HL-60/S4 treated with phorbol 12-myristate 13-acetate at 8.2 ng/mL for 4 days and 3 days (cell line): ENCODE measurements around the gene SLC25A20.
"Not testable (repeated sequence)": the region's sequence is repeated elsewhere in the genome, so short reads cannot be mapped to it uniquely, and the experiment has no call there.

ENCODE experiments used
- in situ Hi-C: fragments of 300-500 bp; cut with MboI; formaldehyde crosslinking; loops from 2 replicates; pipeline ENCODE4 v1.15.0; 2022; ENCODE audit warnings: low sequenced_read_pairs

The SLC25A20 gene, protein sequence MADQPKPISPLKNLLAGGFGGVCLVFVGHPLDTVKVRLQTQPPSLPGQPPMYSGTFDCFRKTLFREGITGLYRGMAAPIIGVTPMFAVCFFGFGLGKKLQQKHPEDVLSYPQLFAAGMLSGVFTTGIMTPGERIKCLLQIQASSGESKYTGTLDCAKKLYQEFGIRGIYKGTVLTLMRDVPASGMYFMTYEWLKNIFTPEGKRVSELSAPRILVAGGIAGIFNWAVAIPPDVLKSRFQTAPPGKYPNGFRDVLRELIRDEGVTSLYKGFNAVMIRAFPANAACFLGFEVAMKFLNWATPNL

DNA sequence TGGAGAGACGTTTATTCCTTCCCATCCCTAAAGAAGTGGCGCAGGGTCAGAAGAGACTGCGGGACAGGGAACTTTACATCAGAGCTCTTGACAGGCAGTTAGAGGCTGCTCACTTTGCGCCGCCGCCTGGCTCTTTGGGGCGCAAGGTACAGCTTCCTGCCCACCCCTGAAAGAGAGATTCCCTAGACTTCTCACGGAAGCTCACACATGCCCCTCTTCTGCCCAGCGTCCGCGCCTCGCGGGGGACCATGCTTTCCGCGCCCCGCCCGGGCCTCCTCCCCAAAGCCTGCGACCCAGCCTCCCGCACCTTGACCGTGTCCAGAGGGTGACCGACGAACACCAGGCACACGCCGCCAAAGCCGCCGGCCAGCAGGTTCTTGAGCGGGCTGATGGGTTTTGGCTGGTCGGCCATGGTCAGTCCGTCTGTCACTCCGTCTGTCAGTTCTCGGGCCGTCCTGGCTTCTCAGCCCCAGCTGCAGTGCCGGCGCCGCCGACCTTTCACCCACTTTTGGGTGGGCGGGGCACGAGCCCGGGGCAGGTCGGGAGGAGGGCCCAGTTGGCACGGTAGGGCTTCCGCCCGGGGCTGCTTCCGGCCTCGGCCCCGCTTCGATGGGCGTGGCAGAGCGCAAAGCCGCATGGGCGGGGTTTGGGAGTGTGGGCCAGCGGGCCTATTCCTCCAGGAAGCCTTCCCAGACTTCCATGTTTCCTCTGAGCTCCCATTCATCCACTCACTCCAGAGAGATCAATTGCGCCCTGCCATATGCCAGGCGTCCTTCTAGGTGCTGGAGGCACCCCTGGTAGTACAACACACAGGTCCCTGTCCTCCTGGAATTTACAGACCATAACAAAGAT, at the start of gene SLC25A20:
SLC25A20 (minus strand) TSS at position 500 of the 852 bp plus-strand sequence; CDS start at position 412, 88 bp downstream.
- in situ Hi-C loops: no loop called here

DNA sequence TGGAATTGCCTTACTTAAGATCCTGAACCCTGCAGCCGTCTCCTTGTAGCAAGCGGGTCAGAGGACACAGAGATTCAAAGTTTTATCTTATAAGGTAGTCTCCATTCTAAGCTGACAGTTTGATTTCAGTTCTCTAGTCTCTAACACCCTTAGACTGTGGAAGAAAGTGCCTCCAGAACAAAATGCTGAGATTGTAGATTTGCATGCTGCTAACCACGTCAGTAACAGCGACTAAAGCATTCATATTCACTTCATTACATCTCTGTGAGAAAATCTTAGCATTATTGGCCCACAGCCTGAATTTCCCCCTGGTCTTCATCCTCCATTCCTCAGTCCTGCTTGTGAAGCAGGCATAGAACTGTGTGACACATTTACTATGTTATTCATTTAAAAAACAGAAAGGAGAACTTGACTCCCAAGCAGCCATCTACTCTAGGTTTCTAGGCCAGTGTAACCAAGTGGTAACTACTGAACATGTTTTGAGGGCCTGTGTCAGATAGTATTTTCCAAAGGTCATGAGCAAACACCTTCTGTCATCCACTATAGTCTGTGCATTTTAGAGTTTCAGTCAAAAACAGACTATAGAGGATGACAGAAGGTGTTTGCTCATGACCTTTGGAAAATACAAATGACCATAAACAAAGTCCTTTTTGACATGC, 47.3 kb upstream of the SLC25A20 start:
- in situ Hi-C loops: no loop called here

DNA sequence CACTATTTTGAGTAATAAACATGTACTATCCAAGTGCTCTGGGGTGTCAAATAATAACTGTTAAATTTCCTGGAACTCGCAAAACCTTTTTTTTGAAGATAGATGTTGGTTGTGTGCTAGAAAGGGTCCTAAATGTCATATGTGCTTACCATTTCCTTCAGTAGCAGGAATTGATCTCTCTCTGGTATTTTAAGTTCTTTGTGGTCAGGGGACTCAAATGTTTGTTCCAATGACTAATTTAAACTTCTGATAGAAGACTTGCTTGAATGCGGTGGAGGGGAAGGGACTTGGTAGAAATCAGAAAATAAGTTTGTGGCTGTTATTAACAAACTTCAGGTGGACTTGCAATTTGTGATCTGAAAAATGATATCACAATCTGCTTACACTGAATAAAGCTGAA, 46.8 kb upstream of the SLC25A20 start:
- in situ Hi-C loops: no loop called here

DNA sequence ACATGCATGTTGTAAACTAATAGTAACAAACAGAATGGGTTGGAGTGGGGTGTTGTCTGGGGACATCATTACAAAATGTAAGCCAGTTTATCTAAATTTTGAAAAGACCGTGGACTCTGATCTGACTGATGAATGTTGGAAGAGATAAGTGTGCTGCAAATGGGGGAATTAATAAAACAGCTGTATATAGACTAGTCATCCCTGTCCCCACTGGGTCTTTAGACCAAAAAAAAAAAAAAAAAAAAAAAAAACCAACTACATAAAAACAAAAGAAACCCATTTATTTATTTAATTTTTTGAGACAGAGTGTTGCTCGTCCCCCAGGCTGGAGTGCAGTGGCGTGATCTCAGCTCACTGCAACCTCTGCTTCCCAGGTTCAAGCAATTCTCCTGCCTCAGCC, 40.0 kb upstream of the SLC25A20 start:
- in situ Hi-C loops: no loop called here

DNA sequence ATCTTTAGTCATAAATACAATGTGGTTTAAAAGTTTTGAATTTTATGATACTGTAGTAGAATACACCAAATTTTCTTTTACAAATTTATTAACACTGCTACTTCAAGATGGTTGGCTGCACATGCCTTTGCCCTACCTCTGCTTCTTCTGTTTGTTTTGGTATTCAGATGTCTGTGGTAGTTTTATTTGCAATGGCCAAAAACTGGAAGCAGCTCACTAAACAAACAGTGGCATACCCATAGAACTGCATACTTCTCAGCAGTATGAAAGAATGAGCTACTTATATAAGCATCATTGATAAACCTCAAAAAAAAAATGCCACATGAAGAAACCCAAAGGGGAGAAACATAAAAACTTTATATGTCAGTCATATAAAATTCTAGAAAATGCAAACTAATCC, 39.5 kb upstream of the SLC25A20 start:
- in situ Hi-C loops: no loop called here

DNA sequence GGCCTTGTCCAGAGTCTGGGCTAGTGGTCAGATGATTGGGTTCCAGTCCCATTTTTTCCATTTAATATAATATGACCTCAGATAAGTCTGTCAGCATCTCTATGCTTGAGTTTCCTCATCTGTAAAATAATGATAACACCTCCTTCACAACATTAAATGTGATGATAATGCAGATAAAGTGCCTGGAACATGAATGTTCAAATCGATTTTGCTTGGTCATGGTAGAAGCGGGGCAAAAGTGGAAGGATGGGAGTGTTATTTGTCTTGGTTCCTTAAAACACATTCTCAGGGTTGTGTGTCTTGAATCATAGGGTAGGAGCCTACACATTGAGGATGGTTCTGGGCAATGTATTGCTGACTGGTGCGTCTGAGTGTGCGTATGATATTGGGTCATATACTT, 36.8 kb upstream of the SLC25A20 start:
- in situ Hi-C loops: no loop called here

DNA sequence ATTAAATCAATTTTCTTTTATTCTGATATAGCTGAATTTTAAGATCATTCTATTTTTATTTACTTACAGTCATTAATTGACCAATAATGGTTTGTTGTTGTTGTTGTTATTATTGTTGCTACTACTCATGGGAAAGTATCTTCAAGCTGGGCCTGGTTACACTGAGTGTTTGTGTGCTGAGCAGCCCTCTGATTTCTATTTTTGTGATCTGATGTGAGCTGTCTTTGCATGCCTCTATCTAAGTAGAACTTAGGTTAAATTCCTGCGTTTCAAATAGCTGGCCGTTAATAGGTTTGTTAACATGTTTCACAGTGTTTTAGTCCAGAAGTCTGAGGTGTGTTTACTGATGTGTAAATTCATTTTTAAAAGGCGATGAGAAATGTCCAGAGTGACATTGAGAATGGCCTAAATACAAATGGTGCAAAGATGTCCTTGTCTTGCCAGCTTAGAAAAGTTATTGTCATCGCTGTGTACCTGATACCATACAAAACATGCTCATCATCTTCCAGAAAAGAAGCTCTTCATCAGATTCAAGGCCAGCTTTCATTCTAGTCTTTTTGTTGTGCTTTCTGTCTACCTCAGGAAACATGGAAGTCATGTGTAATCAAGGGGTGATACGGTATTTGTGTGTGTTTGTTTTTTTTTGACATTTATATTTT, 35.8 kb upstream of the SLC25A20 start:
- in situ Hi-C loops: no loop called here

DNA sequence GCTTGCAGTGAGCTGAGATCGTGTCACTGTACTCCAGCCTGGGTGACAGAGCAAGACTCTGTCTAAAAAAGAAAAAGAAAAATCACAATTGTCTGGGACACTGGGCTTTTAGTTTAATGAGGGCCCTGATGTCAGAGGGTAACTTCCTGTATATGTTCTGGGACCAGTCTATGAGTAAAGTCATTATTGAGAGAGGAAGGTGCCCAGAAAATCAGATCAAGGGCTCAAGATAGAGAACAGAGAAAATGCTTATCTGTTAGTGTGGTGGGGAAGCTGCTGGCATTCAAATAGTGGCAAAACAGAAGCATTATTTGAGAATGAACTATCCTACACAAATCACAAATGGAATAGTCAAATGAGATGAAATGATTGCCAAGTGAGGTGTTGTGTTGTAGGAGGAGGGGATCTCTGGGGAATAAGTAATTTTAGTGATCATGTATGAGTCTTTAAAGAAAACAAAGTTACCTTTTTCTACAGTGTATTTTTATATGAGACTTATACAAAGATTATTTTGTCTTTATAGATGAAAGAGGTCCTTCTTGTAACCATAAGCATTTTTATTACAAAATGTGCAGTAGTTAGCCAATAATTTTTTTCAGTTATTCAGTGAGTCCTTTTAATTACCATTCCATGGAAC, 33.4 kb upstream of the SLC25A20 start:
- in situ Hi-C loops: no loop called here

DNA sequence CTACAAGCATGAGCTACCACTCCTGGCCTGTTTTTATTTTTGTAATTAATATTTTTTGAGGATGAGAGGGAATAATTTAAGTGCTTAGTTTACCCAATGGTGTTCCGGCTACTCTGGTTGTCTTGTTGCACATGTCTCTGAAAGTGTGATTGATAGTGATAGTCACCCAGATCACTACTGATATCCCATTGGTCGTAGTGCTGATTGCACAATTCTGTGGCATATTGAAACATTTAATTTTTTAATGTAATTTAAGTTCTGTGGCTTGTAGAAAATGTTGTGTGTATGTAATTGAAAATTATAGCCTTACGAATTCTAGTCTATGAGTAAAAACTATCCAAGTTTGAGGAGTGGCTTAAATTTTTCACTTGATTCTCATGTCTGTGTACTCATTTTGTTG, 31.9 kb upstream of the SLC25A20 start:
- in situ Hi-C loops: no loop called here

DNA sequence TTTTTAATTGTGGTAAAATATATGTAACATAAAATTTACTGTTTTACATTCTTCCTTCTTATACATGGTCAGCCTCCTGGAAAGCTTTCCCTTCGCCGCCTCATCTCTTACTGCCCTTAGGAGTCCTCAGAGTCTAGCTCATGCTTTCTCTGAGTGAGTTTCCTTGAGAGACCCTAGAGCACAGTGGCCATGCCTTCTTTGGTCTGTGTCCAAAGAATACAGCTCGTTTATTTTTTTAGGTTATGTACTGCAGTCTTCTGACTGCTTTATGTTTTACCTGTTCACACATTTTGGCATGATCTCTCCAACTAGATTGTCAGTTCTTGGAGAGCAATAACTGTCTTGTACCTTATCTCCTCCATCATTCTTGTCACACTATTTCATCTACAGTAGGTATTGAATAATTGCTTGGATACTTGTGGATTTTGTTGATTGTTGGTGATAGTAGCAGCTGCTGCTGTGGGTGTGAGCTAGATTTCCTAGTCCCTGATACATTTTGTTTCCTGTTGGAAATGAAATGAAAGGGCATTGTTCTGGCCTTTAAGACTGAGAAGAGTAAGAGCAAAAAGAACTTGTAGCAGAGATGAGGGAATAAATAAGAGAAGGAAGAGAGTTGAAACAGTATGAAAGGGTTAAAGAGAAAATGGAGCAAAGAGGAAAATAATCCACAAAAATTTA, 30.8 kb upstream of the SLC25A20 start:
- in situ Hi-C loops: no loop called here

DNA sequence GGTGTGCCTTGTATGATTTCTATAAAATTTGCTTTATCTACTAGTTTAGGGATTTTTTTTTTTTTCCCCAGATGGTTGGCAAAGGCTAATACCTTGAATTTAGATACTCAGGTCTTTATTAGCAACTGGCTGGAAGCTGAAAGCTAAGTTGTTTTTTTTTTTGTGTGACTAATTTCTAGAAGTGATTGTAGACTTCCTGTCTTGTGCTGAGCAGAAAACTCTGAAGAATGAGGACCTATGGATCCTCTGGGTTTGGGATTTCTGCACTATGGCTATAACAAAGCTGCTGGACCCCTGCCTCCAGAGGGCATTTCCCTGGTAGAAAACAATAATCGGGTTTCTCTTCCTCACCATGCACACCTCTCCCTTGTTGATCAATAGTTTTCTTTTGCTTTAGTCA, 30.0 kb upstream of the SLC25A20 start:
- in situ Hi-C loops: no loop called here

DNA sequence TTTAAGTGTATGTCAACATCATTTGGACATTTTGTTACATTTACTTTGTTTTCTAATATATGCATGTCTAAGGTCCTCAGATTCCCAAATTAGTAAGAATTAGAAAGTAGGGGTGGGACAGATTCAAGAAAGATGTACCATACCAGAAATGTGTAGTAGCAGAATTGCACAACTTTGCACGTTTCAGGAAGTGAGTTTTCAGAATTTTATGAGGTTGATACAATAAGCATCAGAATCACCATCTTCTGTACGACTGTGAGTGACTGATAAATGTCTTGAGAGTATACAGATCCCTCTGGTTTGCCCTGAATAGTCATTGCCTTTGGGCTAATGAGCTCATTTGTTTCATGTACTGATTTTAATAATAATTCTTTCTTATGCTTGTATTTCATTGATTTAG, 29.2 kb upstream of the SLC25A20 start:
- in situ Hi-C loops: no loop called here

DNA sequence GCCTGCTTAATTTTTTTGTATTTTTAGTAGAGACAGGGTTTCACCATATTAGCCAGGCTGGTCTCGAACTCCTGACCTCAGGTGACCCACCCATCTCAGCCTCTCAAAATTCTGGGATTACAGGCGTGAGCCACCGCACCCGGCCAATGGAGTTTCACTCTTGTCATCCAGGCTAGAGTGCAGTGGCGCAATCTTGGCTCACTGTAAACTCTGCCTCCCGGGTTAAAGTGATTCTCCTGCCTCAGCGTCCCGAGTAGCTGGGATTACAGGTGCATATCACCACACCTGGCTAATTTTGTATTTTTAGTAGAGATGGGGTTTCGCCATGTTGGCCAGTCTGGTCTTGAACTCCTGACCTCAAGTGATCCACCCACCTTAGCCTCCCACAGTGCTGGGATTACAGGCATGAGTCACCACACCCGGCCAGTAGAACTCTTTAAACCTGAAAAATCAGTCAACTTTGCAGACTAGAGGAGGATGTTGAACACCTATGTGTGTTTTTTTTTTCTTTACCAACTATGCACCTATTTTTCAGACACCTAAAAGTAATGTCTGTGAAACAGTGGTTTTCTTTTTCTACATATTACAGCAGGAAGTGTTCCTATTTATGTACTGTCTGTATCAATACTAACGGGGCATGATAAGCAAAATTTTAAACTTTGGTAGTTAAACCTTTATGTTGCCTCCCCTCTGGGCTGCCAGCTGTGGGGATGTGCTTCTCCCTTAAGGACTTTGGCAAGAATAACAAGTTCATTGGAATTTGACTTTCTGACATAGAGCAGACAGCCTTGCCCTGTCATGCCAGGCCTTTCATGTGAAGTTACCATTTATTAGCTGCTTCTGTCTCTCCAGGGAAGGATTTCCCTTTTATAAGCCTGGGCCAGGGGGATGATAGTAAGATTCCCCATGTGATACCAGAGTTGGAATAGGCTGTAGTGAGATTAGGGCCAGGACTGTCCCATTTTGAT, 28.0 kb upstream of the SLC25A20 start:
- in situ Hi-C loops: no loop called here

DNA sequence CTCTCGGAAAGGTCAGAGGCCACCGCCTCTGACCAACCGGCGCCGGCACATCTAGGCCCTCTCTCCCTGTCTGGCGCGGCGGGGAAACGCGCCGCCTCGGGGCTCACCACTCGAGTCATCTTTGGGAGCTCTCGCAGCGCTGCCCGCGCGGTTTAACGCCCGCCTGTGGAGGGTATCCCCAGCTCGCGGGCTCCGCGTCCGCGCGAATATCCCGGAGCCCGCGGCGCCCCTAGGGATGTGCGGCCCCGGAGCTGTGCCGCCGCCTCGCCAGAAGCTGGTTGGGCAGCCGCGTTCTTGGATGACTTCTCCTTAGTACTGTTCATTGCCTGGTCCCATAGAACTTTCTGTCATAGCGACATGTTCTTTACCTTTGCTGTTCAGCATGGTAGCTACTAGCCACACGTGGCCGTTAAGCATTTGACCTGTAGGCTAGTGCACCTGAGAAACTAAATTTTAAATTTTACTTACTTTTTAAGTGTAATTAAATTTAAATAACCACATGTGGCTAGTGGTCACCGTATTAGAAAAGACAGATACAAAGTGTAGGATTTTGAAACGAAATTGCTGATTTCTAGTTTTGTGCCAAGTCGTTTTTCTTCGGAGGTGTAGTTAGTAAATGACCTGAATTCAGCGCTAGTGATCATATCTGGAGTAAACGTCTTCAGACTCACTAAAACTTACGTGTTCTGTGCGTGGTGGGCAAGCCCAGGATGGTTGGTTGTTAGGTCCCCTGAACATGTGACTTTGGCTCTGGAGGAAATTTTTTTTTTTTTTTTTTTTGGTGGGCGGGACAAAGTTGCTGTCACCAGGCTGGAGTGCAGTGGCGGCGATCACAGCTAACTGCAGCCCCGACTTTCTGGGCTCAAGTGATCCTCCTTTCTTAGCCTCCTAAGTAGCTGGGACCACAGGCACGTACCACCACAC, 20.8 kb upstream of the SLC25A20 start:
- in situ Hi-C loops: no loop called here

DNA sequence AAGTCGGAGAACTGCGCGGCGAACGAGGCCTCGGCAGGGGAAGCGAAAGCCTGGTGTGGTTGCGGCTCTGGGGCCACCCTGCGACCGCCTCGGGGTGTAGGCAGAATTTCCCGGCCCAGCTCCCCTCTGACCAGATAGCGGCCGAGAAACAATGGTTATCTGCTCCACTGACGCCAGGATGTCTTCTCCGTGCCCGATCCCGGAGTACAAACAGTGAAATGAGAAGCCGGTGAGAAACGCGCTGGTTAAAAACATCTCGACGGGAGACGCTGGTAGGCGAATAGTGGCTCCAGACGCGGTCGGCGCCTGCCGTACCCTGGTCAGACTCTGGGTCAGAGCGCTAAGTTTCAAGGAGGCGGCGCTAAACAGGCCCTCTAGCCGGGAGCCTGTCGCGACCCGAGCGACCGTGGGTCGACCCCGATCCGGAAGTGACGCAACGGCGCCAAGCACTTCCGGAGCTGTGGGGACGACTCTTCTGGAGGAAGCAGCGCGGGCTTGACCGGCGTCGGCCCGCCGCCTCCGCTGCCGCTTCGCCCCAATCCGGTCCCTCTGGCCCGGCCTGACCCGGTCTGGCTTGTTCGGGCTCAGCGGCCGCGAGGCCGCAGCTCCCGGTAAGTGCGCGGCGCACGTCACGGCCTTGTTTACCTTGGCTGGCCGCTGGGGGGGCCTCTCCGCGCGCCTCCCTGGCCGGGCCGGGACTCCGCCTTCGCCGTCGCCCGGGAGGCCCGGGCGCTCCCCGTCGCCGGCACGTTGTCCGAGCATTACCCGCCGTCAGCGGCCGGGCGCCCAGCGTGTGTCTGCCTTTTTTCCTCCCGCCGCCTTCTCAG, 19.9 kb upstream of the SLC25A20 start, which contains the start of gene ARIH2:
ARIH2 (plus strand) TSS at position 455 of the 827 bp plus-strand sequence. CDS start 8,717 bp downstream, outside the sequence.
- in situ Hi-C loops: no loop called here

DNA sequence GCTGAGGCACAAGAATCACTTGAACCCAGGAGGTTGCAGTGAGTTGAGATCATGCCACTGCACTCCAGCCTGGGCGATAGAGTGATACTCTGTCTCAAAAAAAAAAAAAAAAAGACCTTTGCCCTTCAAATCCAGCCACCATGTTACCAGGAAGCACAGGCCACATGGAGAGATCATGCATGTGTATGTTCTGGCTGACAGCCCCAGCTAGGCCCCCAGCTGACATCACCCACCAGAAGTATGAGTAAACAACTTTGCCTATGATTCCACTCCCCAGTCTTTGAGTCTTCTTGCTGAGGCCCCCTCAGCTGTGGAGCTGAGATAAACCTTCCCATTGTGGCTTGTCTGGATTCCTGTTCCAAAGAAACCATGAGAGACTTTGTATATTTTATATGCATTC, 16.6 kb upstream of the SLC25A20 start:
- in situ Hi-C loops: no loop called here

DNA sequence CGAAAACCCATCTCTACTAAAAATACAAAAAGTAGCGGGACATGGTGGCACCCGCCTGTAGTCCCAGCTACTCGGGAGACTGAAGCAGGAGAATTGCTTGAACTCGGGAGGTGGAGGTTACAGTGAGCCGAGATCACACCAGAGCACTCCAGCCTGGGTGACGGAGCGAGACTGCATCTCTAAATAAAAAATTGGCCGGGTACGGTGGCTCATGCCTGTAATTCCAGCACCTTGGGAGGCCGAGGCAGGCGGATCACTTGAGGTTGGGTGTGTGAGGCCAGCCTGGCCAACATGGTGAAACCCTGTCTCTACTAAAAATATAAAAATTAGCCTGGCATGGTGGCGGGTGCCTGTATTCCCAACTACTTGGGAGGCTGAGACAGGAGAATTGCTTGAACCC, 8.3 kb upstream of the SLC25A20 start:
- in situ Hi-C loops: not testable (repeated sequence)
